IMR-90 (cell line): ENCODE measurements around the gene ROBO2. TPM values are rescaled to one million over a fixed set of nuclear protein-coding genes. Genes with fewer than 3 reads are reported as not detected.

Source experiments
- ATAC-seq: fragments of 200-7000 bp; cut with Tn5 transposase; 2 replicates; pipeline ENCODE4 v1.9.1; 2020; ENCODE audit warnings: low read depth, mild to moderate bottlenecking, moderate library complexity
- BruUV-seq: library from RNA; stranded (reverse); fragments of 400-500 nt; replicated peaks from 2 replicates; lab custom pipeline; 2021; lab: Mats Ljungman, UMichigan
- CTCF ChIA-PET: fragments of 300-600 bp; formaldehyde crosslinking; extraction: SDS; loops from one replicate; lab custom pipeline; 2021; ENCODE audit warnings: antibody characterized with exemption; lab: Yijun Ruan, JAX
- POLR2A ChIA-PET: fragments of 300-600 bp; sonication (Branson Sonifier 250); formaldehyde crosslinking; loops from one replicate; lab custom pipeline; 2022; ENCODE audit warnings: antibody characterized with exemption; ENCODE audit not compliant: unreplicated experiment; lab: Charles Lee
- DNase-seq: peaks from one replicate; pipeline ENCODE4 v3.0.0; 2013
- H2AFZ ChIP-seq: replicated peaks from 2 replicates; pipeline ENCODE3; 2013; ENCODE audit warnings: low read length, mild to moderate bottlenecking; ENCODE audit not compliant: poor library complexity
- H2AK5ac ChIP-seq: 2 replicates; pipeline ENCODE4 v1.6.1; 2013; ENCODE audit warnings: low read depth, low read length, inconsistent platforms
- H2AK9ac ChIP-seq: replicated peaks from 2 replicates; pipeline ENCODE3; 2013; ENCODE audit warnings: mild to moderate bottlenecking, low read depth, low read length, moderate library complexity; ENCODE audit not compliant: poor library complexity
- H2BK120ac ChIP-seq: 2 replicates; pipeline ENCODE4 v1.6.1; 2013; ENCODE audit warnings: low read depth, low read length, inconsistent platforms
- H2BK15ac ChIP-seq: 3 replicates; pipeline ENCODE4 v1.6.1; 2013; ENCODE audit warnings: low read depth, low read length, inconsistent platforms
- H2BK20ac ChIP-seq: 2 replicates; pipeline ENCODE4 v1.6.1; 2013; ENCODE audit warnings: low read depth, mild to moderate bottlenecking, inconsistent platforms, low read length, moderate library complexity
- H2BK5ac ChIP-seq: 2 replicates; pipeline ENCODE4 v1.6.1; 2013; ENCODE audit warnings: mild to moderate bottlenecking, low read depth, low read length, inconsistent platforms; ENCODE audit not compliant: poor library complexity, severe bottlenecking
- H3K14ac ChIP-seq: replicated peaks from 2 replicates; pipeline ENCODE4 v1.6.1; 2013; ENCODE audit warnings: low read depth, low read length, inconsistent platforms
- H3K18ac ChIP-seq: 2 replicates; pipeline ENCODE4 v1.6.1; 2013; ENCODE audit warnings: low read depth, low read length, control low read depth
- H3K23ac ChIP-seq: 2 replicates; pipeline ENCODE4 v1.6.1; 2013; ENCODE audit warnings: low read depth, low read length, inconsistent platforms
- H3K27ac ChIP-seq: 2 replicates; pipeline ENCODE4 v1.5.1; 2013; ENCODE audit warnings: mild to moderate bottlenecking, control low read depth, low read length; ENCODE audit not compliant: insufficient read depth
- H3K27me3 ChIP-seq: 2 replicates; pipeline ENCODE4 v1.6.1; 2013; ENCODE audit warnings: low read length; ENCODE audit not compliant: control insufficient read depth, insufficient read depth
- H3K36me3 ChIP-seq: 2 replicates; pipeline ENCODE4 v1.6.1; 2013; ENCODE audit warnings: low read length, mixed read lengths; ENCODE audit not compliant: control insufficient read depth, insufficient read depth
- H3K4ac ChIP-seq: 2 replicates; pipeline ENCODE4 v1.6.1; 2013; ENCODE audit warnings: low read depth, low read length, inconsistent platforms
- H3K4me1 ChIP-seq: 2 replicates; pipeline ENCODE4 v1.6.1; 2013; ENCODE audit warnings: low read length, mixed read lengths; ENCODE audit not compliant: control insufficient read depth, insufficient read depth
- H3K4me2 ChIP-seq: 2 replicates; pipeline ENCODE4 v1.6.1; 2013; ENCODE audit warnings: low read depth, mild to moderate bottlenecking, control low read depth, low read length, moderate library complexity
- H3K4me3 ChIP-seq: 2 replicates; pipeline ENCODE4 v1.5.1; 2013; ENCODE audit warnings: low read depth, mild to moderate bottlenecking, control low read depth, low read length, moderate library complexity; ENCODE audit not compliant: insufficient read depth
- H3K56ac ChIP-seq: 2 replicates; pipeline ENCODE4 v1.6.1; 2013; ENCODE audit warnings: low read length, inconsistent platforms; ENCODE audit not compliant: insufficient read depth; ENCODE audit errors: extremely low read depth
- H3K79me1 ChIP-seq, 2 experiments: 2 replicates each; pipeline ENCODE4 v1.6.1; 2013; ENCODE audit warnings: low read length in 2 of 2, inconsistent platforms in 1 of 2, low read depth in 1 of 2
- H3K9ac ChIP-seq: 2 replicates; pipeline ENCODE4 v1.6.1; 2013; ENCODE audit warnings: low read depth, low read length, control low read depth
- H3K9me1 ChIP-seq: 2 replicates; pipeline ENCODE4 v1.6.1; 2013; ENCODE audit warnings: low read length, inconsistent platforms; ENCODE audit not compliant: insufficient read depth
- H3K9me3 ChIP-seq: 2 replicates; pipeline ENCODE4 v1.6.1; 2013; ENCODE audit warnings: low read length; ENCODE audit not compliant: control insufficient read depth, insufficient read depth
- H4K20me1 ChIP-seq: 2 replicates; pipeline ENCODE4 v1.6.1; 2013; ENCODE audit warnings: low read length, inconsistent platforms; ENCODE audit not compliant: insufficient read depth
- H4K5ac ChIP-seq: 2 replicates; pipeline ENCODE4 v1.6.1; 2013; ENCODE audit warnings: mild to moderate bottlenecking, low read depth, low read length, control low read depth
- H4K8ac ChIP-seq, 2 experiments: 2 replicates each; pipeline ENCODE4 v1.6.1; 2013; ENCODE audit warnings: low read depth in 2 of 2, low read length in 2 of 2, control low read depth in 1 of 2, inconsistent platforms in 1 of 2
- H4K91ac ChIP-seq: 2 replicates; pipeline ENCODE4 v1.6.1; 2013; ENCODE audit warnings: low read depth, low read length, inconsistent platforms; ENCODE audit not compliant: insufficient read depth
- BHLHE40 ChIP-seq: fragments of 150-350 bp; IDR thresholded peaks from 2 replicates; pipeline ENCODE4 v1.6.1; 2016; ENCODE audit warnings: mild to moderate bottlenecking, low read depth, low read length
- CEBPB ChIP-seq: IDR thresholded peaks from 2 replicates; pipeline ENCODE4 v1.6.1; 2012; ENCODE audit warnings: low read depth, low read length, improper control_type of control experiment
- CHD1 ChIP-seq: IDR thresholded peaks from 2 replicates; pipeline ENCODE4 v1.6.1; 2012; ENCODE audit warnings: low read depth, low read length, improper control_type of control experiment
- CTCF ChIP-seq: conservative IDR thresholded peaks from 2 replicates; pipeline ENCODE4 v1.5.1; 2012; ENCODE audit warnings: mild to moderate bottlenecking, low read depth, low read length, improper control_type of control experiment
- FOS ChIP-seq: fragments of 150-350 bp; IDR thresholded peaks from 2 replicates; pipeline ENCODE4 v1.6.1; 2016; ENCODE audit warnings: low read depth, low read length
- MAFK ChIP-seq: IDR thresholded peaks from 2 replicates; pipeline ENCODE4 v1.6.1; 2012; ENCODE audit warnings: low read depth, low read length, improper control_type of control experiment
- MAZ ChIP-seq: IDR thresholded peaks from 2 replicates; pipeline ENCODE4 v1.6.1; 2012; ENCODE audit warnings: low read depth, mild to moderate bottlenecking, low read length, improper control_type of control experiment, moderate library complexity, borderline replicate concordance
- MXI1 ChIP-seq: IDR thresholded peaks from 2 replicates; pipeline ENCODE4 v1.6.1; 2012; ENCODE audit warnings: low read depth, mild to moderate bottlenecking, low read length, moderate library complexity, borderline replicate concordance
- NFE2L2 ChIP-seq: fragments of 150-350 bp; IDR thresholded peaks from 2 replicates; pipeline ENCODE4 v1.6.1; 2016; ENCODE audit warnings: low read depth, mild to moderate bottlenecking, low read length
- POLR2A ChIP-seq: IDR thresholded peaks from 2 replicates; pipeline ENCODE4 v1.6.1; 2012; ENCODE audit warnings: mild to moderate bottlenecking, low read depth, low read length
- RAD21 ChIP-seq: IDR thresholded peaks from 2 replicates; pipeline ENCODE4 v1.6.1; 2012; ENCODE audit warnings: low read length, improper control_type of control experiment
- RCOR1 ChIP-seq: IDR thresholded peaks from 2 replicates; pipeline ENCODE4 v1.6.1; 2012; ENCODE audit warnings: mild to moderate bottlenecking, low read length, improper control_type of control experiment; ENCODE audit not compliant: insufficient replicate concordance
- RFX5 ChIP-seq: IDR thresholded peaks from 2 replicates; pipeline ENCODE4 v1.8.0; 2012; ENCODE audit warnings: low read depth, mild to moderate bottlenecking, low read length, moderate library complexity
- SMC3 ChIP-seq: fragments of 150-350 bp; IDR thresholded peaks from 2 replicates; pipeline ENCODE4 v1.6.1; 2016; ENCODE audit warnings: low read depth, mild to moderate bottlenecking, antibody characterized with exemption, low read length, moderate library complexity
- WGBS, 2 experiments: methylation state at CpG; one replicate each; pipeline versions ENCODE4 v1.1.5 to v1.1.7; 2013; ENCODE audit warnings: missing lambda C conversion rate in 2 of 2; ENCODE audit not compliant: insufficient read length in 1 of 2; ENCODE audit errors: extremely low coverage in 2 of 2; 5-methylcytosine and 5-hydroxymethylcytosine counted together
- dilution Hi-C: fragments of 300-500 bp; cut with HindIII; formaldehyde crosslinking; loops from one replicate; pipeline ENCODE4 v1.14.3; 2018; ENCODE audit warnings: low sequenced_read_pairs; ENCODE audit not compliant: unreplicated experiment
- in situ Hi-C: fragments of 300-500 bp; cut with MboI; formaldehyde crosslinking; loops from 3 replicates; pipeline ENCODE4 v1.14.3; 2019; ENCODE audit warnings: low sequenced_read_pairs, inconsistent platforms, mixed read lengths
- intact Hi-C: fragments of 100-400 bp; cut with micrococcal nuclease; formaldehyde crosslinking; loops from 2 replicates; pipeline ENCODE4 v1.10.0; 2022
- polyA plus RNA-seq, 3 experiments: library from polyadenylated mRNA; depleted of rRNA; stranded (reverse); fragments of >200 nt; gene quantifications; 2 replicates each; pipeline ENCODE4 v1.2.3, GENCODE V29; 2012; ENCODE audit warnings: low replicate concordance in 1 of 3
- total RNA-seq: library from RNA; depleted of rRNA; stranded (reverse); fragments of >200 nt; gene quantifications from 2 replicates; pipeline ENCODE4 v1.2.3, GENCODE V29; 2012
- TF ChIP-seq, protein P1 (sequence below): fragments of 150-350 bp; IDR thresholded peaks from 2 replicates; pipeline ENCODE4 v1.6.1; 2016; ENCODE audit warnings: low read depth, mild to moderate bottlenecking, low read length, moderate library complexity, borderline replicate concordance
- TF ChIP-seq, protein P2 (sequence below): fragments of 150-350 bp; IDR thresholded peaks from 2 replicates; pipeline ENCODE4 v1.6.1; 2017; ENCODE audit warnings: mild to moderate bottlenecking, antibody characterized with exemption, low read length, low read depth

Gene ROBO2
- total and polyA plus RNA-seq, 2 of the 4 experiments (the other 2 are of a cell fraction), result 9.3 to 14.5 TPM

DNA sequence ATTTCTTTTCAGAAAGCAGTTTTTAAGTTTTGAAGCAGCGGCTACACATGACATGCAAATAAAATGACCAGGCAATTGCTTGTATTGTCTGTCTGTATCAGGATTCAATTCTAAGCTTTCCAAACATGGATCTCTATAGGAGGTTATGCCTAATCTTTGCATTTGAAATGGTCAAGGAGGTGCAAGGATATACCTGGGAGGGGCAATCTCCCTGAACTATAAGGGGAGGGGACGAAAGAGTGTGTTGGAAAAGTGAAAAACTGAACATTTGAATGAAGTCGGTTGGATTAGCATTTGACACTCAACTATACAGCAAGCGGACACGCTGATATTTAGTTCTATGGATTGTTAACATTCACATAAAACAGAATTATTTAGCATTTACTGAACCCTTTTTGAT, 11.7 kb downstream of the ROBO2 start:
- CTCF ChIA-PET, result no interaction called here
- H3K4me2 ChIP-seq, result no peak overlapping the region

More for the DNA sequence above, 11.7 kb downstream of the ROBO2 start:
- no TSS peak for BruUV-seq
- H3K27ac ChIP-seq, result no peak overlapping the region
- DNase-seq (no peak), ATAC-seq (no peak)
- H3K9me1 ChIP-seq, result no peaks in the 10 kb centered on the region
- no peaks in the 10 kb centered on the region for H4K20me1 ChIP-seq
- H4K5ac ChIP-seq, result no peak overlapping the region
- H2BK20ac ChIP-seq, result no peak overlapping the region
- no peaks in the 10 kb centered on the region for H3K36me3 ChIP-seq
- H3K14ac ChIP-seq, result no peak overlapping the region
- no peak overlapping the region for H2BK5ac ChIP-seq
- dilution Hi-C loops (no loop called here), in situ Hi-C loops (no loop called here), intact Hi-C loops (no loop called here)
- H3K56ac ChIP-seq, result no peak overlapping the region
- no peak overlapping the region for H3K4me3 ChIP-seq
- H2AK9ac ChIP-seq, result no peak overlapping the region
- no peaks in the 10 kb centered on the region for H3K9me3 ChIP-seq
- POLR2A ChIA-PET, result no interaction called here
- H2BK15ac ChIP-seq, result no peak overlapping the region
- no peak overlapping the region for H2AFZ ChIP-seq
- no peaks in the 10 kb centered on the region for H3K4me1 ChIP-seq
- H3K23ac ChIP-seq, result no peak overlapping the region
- no peak overlapping the region for H3K18ac ChIP-seq
- H4K8ac ChIP-seq, result no peak overlapping the region
- H3K4ac ChIP-seq, result no peak overlapping the region
- whole genome bisulfite sequencing, 2 experiments, result no CpG with 5 or more reads among the region's 5 CpGs
- H3K79me1 ChIP-seq, result no peaks in the 10 kb centered on the region
- no peaks in the 10 kb centered on the region for H3K27me3 ChIP-seq
- TF ChIP-seq CEBPB (no peak), SMC3 (no peak), RFX5 (no peak), POLR2A (no peak), FOS (no peak), RAD21 (no peak), MAZ (no peak), RCOR1 (no peak), CTCF (no peak), MXI1 (no peak), CHD1 (no peak), MAFK (no peak), BHLHE40 (no peak), NFE2L2 (no peak)
- TF ChIP-seq, protein P1, sequence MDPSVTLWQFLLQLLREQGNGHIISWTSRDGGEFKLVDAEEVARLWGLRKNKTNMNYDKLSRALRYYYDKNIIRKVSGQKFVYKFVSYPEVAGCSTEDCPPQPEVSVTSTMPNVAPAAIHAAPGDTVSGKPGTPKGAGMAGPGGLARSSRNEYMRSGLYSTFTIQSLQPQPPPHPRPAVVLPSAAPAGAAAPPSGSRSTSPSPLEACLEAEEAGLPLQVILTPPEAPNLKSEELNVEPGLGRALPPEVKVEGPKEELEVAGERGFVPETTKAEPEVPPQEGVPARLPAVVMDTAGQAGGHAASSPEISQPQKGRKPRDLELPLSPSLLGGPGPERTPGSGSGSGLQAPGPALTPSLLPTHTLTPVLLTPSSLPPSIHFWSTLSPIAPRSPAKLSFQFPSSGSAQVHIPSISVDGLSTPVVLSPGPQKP, result no peak
- TF ChIP-seq, protein P2, sequence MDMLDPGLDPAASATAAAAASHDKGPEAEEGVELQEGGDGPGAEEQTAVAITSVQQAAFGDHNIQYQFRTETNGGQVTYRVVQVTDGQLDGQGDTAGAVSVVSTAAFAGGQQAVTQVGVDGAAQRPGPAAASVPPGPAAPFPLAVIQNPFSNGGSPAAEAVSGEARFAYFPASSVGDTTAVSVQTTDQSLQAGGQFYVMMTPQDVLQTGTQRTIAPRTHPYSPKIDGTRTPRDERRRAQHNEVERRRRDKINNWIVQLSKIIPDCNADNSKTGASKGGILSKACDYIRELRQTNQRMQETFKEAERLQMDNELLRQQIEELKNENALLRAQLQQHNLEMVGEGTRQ, result no peak
- H3K9ac ChIP-seq, result no peak overlapping the region
- no peak overlapping the region for H4K91ac ChIP-seq
- no peak overlapping the region for H2AK5ac ChIP-seq
- H2BK120ac ChIP-seq, result no peak overlapping the region
